Fibroblast of upper back skin (primary cell): ENCODE data around the gene MTG2.
A peak's percentile ranks its signal among the peaks of the same experiment; 100 is the strongest.

Experiments used
- DNase-seq: peaks from one replicate; pipeline ENCODE4 v3.0.0-alpha.2; 2013

MTG2 gene

GRCh38 chr20:62186887-62187866, 4.3 kb downstream of the MTG2 start:
- no peak for DNase-seq

GRCh38 chr20:62190639-62191411, 8.0 kb downstream of the MTG2 start:
- no peak for DNase-seq

- no peak for DNase-seq
Observed at GRCh38 chr20:62191781-62192559, 9.1 kb downstream of the MTG2 start.

GRCh38 chr20:62192635-62193034, 9.8 kb downstream of the MTG2 start:
- no peak for DNase-seq

GRCh38 chr20:62193079-62194025, 10.5 kb downstream of the MTG2 start:
- DNase-seq: no peak

GRCh38 chr20:62195075-62195405, 12.2 kb downstream of the MTG2 start:
- DNase-seq: no peak

- DNase-seq: no peak
Observed at GRCh38 chr20:62195736-62196135, 12.9 kb downstream of the MTG2 start.

- DNase-seq: no peak
Observed at GRCh38 chr20:62196286-62196685, 13.5 kb downstream of the MTG2 start.

GRCh38 chr20:62197311-62197710, 14.5 kb downstream of the MTG2 start:
- DNase-seq: no peak

GRCh38 chr20:62197801-62198200, 15.0 kb downstream of the MTG2 start:
- no peak for DNase-seq

GRCh38 chr20:62198496-62198895, 15.7 kb downstream of the MTG2 start:
- no peak for DNase-seq

- DNase-seq: no peak
Observed at GRCh38 chr20:62198931-62199330, 16.1 kb downstream of the MTG2 start.

GRCh38 chr20:62200491-62201172, 17.8 kb downstream of the MTG2 start:
- no peak for DNase-seq

- no peak for DNase-seq
Observed at GRCh38 chr20:62201173-62202082, 18.6 kb downstream of the MTG2 start.

GRCh38 chr20:62202083-62202395, 19.2 kb downstream of the MTG2 start:
- no peak for DNase-seq

GRCh38 chr20:62202676-62203377, 20.0 kb downstream of the MTG2 start:
- no peak for DNase-seq

GRCh38 chr20:62203378-62204030, 20.7 kb downstream of the MTG2 start:
- peak; percentile 66 for DNase-seq

GRCh38 chr20:62205618-62206387, 23.0 kb downstream of the MTG2 start:
- DNase-seq: no peak

- DNase-seq: no peak
Observed at GRCh38 chr20:62206388-62206775, 23.6 kb downstream of the MTG2 start.
